Sigmoid colon (tissue), 4 donors: ENCODE data around the gene LUC7L.
"Not testable (repeated sequence)": the region's sequence is repeated elsewhere in the genome, so short reads cannot be mapped to it uniquely, and the experiment has no call there.

ENCODE experiments used
- EP300 ChIP-seq, 4 donors: sonication (generic); formaldehyde crosslinking; IDR thresholded peaks; one replicate each; pipeline ENCODE4 v1.6.1; 2017; ENCODE audit warnings: antibody characterized with exemption in 4 of 4
- POLR2A ChIP-seq, 2 donors: fragments of 450-650 bp; IDR thresholded peaks; one replicate each; pipeline ENCODE4 v1.6.1; 2016; ENCODE audit warnings: antibody characterized with exemption in 2 of 2, mild to moderate bottlenecking in 2 of 2, moderate library complexity in 2 of 2
- POLR2AphosphoS5 ChIP-seq, 4 donors: sonication (generic); formaldehyde crosslinking; IDR thresholded peaks; one replicate each; pipeline ENCODE4 v1.6.1; 2017; ENCODE audit warnings: antibody characterized with exemption in 4 of 4
- TF ChIP-seq, protein P1 (sequence below), 4 experiments: fragments of 450-650 bp in 3 of 4; fragments of 200-600 bp in 1 of 4; IDR thresholded peaks; one replicate each; pipeline ENCODE4 v1.5.1; 2016 to 2019; ENCODE audit warnings: antibody characterized with exemption in 4 of 4, mild to moderate bottlenecking in 3 of 4, moderate library complexity in 2 of 4

DNA sequence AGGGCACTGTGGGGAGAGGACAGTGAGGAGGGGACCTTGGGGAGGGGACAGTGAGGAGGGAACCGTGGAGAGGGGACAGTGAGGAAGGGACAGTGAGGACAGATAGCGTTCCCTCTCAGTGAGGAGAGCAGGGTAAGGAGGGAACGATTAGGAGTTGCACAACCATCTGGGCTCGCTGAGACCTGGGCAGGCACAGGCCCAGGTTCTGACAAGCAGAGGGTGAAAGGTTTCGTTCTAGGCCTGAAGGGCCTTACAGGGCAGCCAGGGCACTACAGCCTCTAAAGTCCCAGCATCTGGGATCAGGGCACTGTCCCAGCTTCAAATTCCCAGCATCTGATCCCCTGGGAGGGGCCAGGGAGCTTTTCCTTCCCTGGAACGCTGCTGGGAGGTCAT, 76.1 kb downstream of the LUC7L start:
- not testable (repeated sequence) for TF ChIP-seq POLR2A, POLR2AphosphoS5, EP300 (IDR thresholded peaks at IDR 0.05)
- TF ChIP-seq, protein P1, sequence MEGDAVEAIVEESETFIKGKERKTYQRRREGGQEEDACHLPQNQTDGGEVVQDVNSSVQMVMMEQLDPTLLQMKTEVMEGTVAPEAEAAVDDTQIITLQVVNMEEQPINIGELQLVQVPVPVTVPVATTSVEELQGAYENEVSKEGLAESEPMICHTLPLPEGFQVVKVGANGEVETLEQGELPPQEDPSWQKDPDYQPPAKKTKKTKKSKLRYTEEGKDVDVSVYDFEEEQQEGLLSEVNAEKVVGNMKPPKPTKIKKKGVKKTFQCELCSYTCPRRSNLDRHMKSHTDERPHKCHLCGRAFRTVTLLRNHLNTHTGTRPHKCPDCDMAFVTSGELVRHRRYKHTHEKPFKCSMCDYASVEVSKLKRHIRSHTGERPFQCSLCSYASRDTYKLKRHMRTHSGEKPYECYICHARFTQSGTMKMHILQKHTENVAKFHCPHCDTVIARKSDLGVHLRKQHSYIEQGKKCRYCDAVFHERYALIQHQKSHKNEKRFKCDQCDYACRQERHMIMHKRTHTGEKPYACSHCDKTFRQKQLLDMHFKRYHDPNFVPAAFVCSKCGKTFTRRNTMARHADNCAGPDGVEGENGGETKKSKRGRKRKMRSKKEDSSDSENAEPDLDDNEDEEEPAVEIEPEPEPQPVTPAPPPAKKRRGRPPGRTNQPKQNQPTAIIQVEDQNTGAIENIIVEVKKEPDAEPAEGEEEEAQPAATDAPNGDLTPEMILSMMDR (IDR thresholded peaks at IDR 0.05) = not testable (repeated sequence)
